ENCODE measurements around the gene APRT.

APRT gene, protein sequence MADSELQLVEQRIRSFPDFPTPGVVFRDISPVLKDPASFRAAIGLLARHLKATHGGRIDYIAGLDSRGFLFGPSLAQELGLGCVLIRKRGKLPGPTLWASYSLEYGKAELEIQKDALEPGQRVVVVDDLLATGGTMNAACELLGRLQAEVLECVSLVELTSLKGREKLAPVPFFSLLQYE

DNA sequence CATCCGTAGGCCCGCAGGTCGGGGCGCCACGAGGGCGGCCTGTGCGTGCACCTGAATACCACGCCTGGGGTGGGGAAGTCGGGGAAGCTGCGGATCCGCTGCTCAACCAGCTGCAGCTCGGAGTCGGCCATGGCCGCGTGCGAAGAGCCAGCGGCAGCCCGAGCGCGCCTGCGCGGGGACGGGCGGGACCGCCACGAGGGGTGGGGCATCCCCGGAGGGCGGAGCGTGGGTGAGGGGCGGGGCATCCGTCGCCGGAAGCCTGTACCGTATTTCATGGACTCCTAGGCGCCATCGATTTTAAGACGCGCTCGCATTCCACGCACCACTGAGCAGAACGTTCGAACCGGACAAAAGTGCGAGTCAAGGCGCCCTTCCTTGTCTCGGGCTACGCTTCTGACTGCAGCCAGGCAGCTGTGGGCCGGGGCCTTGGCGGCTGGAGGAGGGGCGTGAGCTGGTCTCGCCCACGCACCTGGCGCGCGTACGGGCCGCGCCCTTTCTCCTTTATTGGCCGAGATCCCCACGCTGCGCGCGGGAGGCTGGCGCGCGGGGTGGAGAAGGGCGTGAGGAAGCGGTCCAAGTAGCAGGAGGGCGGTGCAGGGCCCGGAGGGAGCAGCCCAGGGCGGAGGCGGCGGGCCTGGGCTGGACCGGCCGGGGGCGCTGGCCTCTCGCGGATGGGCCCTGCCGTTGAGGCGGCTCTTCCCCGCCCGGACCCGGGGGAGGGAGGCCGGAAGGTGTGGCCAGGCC is at the start of gene APRT:
TSS of gene APRT (minus strand) at position 160 of the 744 bp plus-strand sequence. CDS start at position 131, 29 bp downstream.
- H3K27ac ChIP-seq, result peak within 1 kb of the TSS; percentile 97
- TF ChIP-seq ZFX (IDR thresholded peaks at IDR 0.05; ENCODE audit: borderline replicate concordance), result no peak
- TF ChIP-seq, protein P1, sequence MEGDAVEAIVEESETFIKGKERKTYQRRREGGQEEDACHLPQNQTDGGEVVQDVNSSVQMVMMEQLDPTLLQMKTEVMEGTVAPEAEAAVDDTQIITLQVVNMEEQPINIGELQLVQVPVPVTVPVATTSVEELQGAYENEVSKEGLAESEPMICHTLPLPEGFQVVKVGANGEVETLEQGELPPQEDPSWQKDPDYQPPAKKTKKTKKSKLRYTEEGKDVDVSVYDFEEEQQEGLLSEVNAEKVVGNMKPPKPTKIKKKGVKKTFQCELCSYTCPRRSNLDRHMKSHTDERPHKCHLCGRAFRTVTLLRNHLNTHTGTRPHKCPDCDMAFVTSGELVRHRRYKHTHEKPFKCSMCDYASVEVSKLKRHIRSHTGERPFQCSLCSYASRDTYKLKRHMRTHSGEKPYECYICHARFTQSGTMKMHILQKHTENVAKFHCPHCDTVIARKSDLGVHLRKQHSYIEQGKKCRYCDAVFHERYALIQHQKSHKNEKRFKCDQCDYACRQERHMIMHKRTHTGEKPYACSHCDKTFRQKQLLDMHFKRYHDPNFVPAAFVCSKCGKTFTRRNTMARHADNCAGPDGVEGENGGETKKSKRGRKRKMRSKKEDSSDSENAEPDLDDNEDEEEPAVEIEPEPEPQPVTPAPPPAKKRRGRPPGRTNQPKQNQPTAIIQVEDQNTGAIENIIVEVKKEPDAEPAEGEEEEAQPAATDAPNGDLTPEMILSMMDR (IDR thresholded peaks at IDR 0.05), result peak; percentile 56

GRCh38 chr16:88861359-88861758 is 49.6 kb upstream of the APRT start:
- TF ChIP-seq, protein P1 (IDR thresholded peaks at IDR 0.05), result no peak
- no peak for TF ChIP-seq ZFX (IDR thresholded peaks at IDR 0.05; ENCODE audit: borderline replicate concordance)
- no peak overlapping the region for H3K27ac ChIP-seq

DNA sequence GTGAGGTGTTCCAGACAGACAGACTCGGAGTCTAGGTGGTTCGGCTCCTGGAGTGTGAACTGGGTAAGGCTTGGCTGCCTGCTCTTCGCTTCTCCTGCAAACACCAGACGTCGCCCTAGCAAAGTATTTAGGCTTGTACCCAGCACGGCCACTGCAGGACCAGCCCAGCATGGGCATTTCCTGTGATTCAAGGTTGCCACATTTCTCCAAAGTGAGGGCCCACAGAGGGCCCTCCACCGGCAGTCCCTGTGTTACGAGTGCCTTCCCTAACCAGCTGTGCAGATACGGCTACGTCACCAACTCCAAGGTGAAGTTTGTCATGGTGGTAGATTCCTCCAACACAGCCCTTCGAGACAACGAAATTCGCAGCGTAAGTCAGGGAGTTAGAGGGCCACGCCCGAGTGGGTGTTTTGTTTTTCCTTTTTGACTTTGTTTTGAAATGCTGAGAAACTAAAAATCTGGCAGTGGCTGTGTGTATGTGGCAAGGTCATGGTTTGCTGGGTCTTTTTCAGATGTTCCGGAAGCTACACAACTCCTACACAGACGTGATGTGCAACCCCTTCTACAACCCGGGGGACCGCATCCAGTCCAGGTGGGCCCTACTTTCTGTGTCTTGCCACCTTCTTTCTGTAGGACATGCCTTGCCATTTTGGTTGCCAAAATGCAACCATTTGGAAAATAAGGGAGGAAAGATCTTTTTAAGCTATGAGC is 47.8 kb upstream of the APRT start:
- TF ChIP-seq, protein P1 (IDR thresholded peaks at IDR 0.05), result no peak
- no peak for TF ChIP-seq ZFX (IDR thresholded peaks at IDR 0.05; ENCODE audit: borderline replicate concordance)
- no peak overlapping the region for H3K27ac ChIP-seq

GRCh38 chr16:88857728-88858339 is 46.1 kb upstream of the APRT start:
- H3K27ac ChIP-seq, result peak overlapping the region; percentile 57

GRCh38 chr16:88856828-88857727 is 45.4 kb upstream of the APRT start, which contains the start of the genes GALNS and TRAPPC2L:
Gene GALNS, minus strand, starts transcription at chr16:88856947. Its CDS starts 70 bp downstream, at chr16:88856877.
Gene TRAPPC2L, plus strand, starts transcription at chr16:88857127. Its CDS starts 24 bp downstream, at chr16:88857151.
- TF ChIP-seq, protein P1 (IDR thresholded peaks at IDR 0.05), result no peak
- no peak for TF ChIP-seq ZFX (IDR thresholded peaks at IDR 0.05; ENCODE audit: borderline replicate concordance)
- peak within 1 kb of the TSS; percentile 57 for H3K27ac ChIP-seq

More at GRCh38 chr16:88857728-88858339, 46.1 kb upstream of the APRT start:
- TF ChIP-seq ZFX (IDR thresholded peaks at IDR 0.05; ENCODE audit: borderline replicate concordance), result no peak
- TF ChIP-seq, protein P1 (IDR thresholded peaks at IDR 0.05), result peak; percentile 83

DNA sequence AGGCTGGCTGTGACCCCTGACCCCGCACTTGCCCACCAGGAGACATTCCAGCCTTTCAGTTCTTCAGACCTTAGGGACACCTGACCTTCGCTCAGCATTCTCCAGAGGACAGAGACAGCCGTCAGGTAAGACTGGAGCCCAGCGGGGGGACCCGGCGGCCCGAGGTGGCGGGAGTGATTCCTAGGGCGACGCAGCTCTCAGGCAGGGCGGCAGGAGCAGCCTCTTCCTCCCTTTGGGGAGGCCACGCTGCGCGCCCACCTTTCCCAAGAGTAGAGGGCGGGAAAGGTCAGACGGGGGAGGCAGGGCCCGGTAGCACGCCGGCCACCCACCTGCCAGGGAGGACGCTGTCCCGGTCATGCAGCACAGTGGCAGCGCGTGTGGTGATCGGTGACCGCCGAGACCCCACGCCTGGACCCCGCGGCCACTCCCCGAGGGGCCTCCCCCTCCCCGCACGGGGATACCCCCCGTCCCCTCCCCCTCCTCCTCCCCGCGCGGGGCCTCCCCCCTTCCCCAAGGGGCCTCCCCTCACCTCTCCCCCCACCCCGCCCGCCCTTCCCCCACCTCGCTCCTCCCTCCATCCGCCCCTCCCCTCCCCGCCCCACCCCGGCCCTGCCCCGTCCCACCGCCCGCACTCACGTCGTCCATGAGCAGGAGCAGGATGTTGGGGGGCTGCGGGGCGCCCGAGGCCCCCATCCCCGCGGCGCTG is 44.5 kb upstream of the APRT start:
- no peak overlapping the region for H3K27ac ChIP-seq
- TF ChIP-seq ZFX (IDR thresholded peaks at IDR 0.05; ENCODE audit: borderline replicate concordance), result no peak
- TF ChIP-seq, protein P1 (IDR thresholded peaks at IDR 0.05), result no peak

Measured in 22Rv1 (cell line).